Kidney (tissue), 14 donors: ENCODE measurements around the gene UBN1. TPM values are rescaled to one million over a fixed set of nuclear protein-coding genes. Genes with fewer than 3 reads are reported as not detected.

Source experiments
- DNase-seq, 5 donors: peaks; one replicate each; pipeline ENCODE4 v3.0.0-alpha.2; 2013 to 2020
- FAIRE-seq: peaks from 2 replicates; lab custom pipeline; 2012; peaks lifted over from hg19 to GRCh38; lab: Jason Lieb, UNC
- H3K27ac ChIP-seq, 2 donors: one replicate each; pipeline ENCODE4 v1.7.0; 2013; ENCODE audit warnings: low read depth in 2 of 2, low read length in 2 of 2, inconsistent platforms in 1 of 2
- H3K27me3 ChIP-seq: one replicate; pipeline ENCODE4 v1.7.1; 2013; ENCODE audit warnings: low read length, inconsistent platforms; ENCODE audit not compliant: control insufficient read depth, insufficient read depth
- H3K36me3 ChIP-seq, 3 donors: one replicate each; pipeline versions ENCODE4 v1.7.0 to v1.7.1; 2013; ENCODE audit warnings: low read length in 3 of 3, control low read depth in 1 of 3, inconsistent platforms in 1 of 3; ENCODE audit not compliant: insufficient read depth in 3 of 3, control insufficient read depth in 2 of 3
- H3K4me1 ChIP-seq, 3 donors: one replicate each; pipeline versions ENCODE4 v1.7.0 to v1.7.1; 2013; ENCODE audit warnings: low read length in 3 of 3, inconsistent platforms in 1 of 3, low read depth in 1 of 3; ENCODE audit not compliant: control insufficient read depth in 2 of 3, insufficient read depth in 2 of 3
- H3K4me3 ChIP-seq, 3 donors: one replicate each; pipeline versions ENCODE4 v1.7.0 to v1.8.1; 2013; ENCODE audit warnings: low read length in 3 of 3, control low read depth in 1 of 3, inconsistent platforms in 1 of 3
- H3K9ac ChIP-seq, 3 donors: one replicate each; pipeline versions ENCODE4 v1.7.0 to v1.7.1; 2013; ENCODE audit warnings: low read length in 3 of 3, control low read depth in 1 of 3, inconsistent platforms in 1 of 3
- H3K9me3 ChIP-seq, 3 donors: one replicate each; pipeline versions ENCODE4 v1.7.0 to v1.7.1; 2013; ENCODE audit warnings: low read length in 3 of 3, control low read depth in 1 of 3, inconsistent platforms in 1 of 3; ENCODE audit not compliant: control insufficient read depth in 2 of 3, insufficient read depth in 1 of 3
- CTCF ChIP-seq: IDR thresholded peaks from 3 replicates; pipeline ENCODE4 v1.5.1; 2012; ENCODE audit warnings: mild to moderate bottlenecking, moderate library complexity, borderline replicate concordance; ENCODE audit not compliant: insufficient read depth; ENCODE audit errors: extremely low read depth
- intact Hi-C: fragments of 100-400 bp; cut with DNase I; formaldehyde crosslinking; loops from one replicate; pipeline ENCODE4 v1.11.1; 2022
- polyA plus RNA-seq: library from polyadenylated mRNA; stranded (reverse); fragments of 350-450 nt; fragmentation: Illumina TruSeq; extraction: RNeasy Lipid Tissue Mini Kit (QIAGEN cat#74804); gene quantifications from one replicate; pipeline ENCODE4 v1.2.3, GENCODE V29; 2014; ENCODE audit warnings: low read depth, low replicate concordance; ENCODE audit not compliant: insufficient read depth
- total RNA-seq: library from RNA; stranded (reverse); fragmentation: NEBNext Ultra II Directional; extraction: Animal tissue kit (Norgen Biotek cat#: 25700); gene quantifications from one replicate; pipeline ENCODE4 v1.2.1, GENCODE V29; 2021
- donor health status: control.
- donor health status: control.
- donor health status: control.
- donor health status: control.
- donor health status: control.
- donor health status: DM: yes; HTN: yes; CAD: no.
- donor health status: Normal renal cell carcinoma (clear cell type).

The UBN1 gene
- total and polyA plus RNA-seq, 2 donors from 2014 or later, result 6.1 to 28.6 TPM

GRCh38 chr16:4915226-4915761 lies 68.0 kb downstream of the UBN1 start:
- H3K9me3 ChIP-seq, result no peaks in the 10 kb centered on the region
- no peak overlapping the region for H3K9ac ChIP-seq
- no peak for TF ChIP-seq CTCF
- no peaks in the 10 kb centered on the region for H3K27me3 ChIP-seq
- H3K4me3 ChIP-seq, result no peak overlapping the region
- no peaks in the 10 kb centered on the region for H3K4me1 ChIP-seq
- H3K36me3 ChIP-seq, result no peaks in the 10 kb centered on the region
- intact Hi-C loops, result no loop called here
- no peak for DNase-seq
- H3K27ac ChIP-seq, result no peak overlapping the region
- no peak for FAIRE-seq

GRCh38 chr16:4917117-4917516 lies 69.8 kb downstream of the UBN1 start:
- Histone ChIP-seq H3K27me3 (no peaks in the 10 kb centered on the region), H3K4me3 (no peak overlapping the region), H3K36me3 (no peaks in the 10 kb centered on the region), H3K9me3 (no peaks in the 10 kb centered on the region), H3K9ac (no peak overlapping the region), H3K27ac (no peak overlapping the region), H3K4me1 (no peaks in the 10 kb centered on the region)
- intact Hi-C loops, result no loop called here
- DNase-seq (no peak), FAIRE-seq (no peak)
- no peak for TF ChIP-seq CTCF

- Histone ChIP-seq H3K9ac (peak overlapping the region in 1 of 3 donors; percentile 3), H3K4me1 (no peaks in the 10 kb centered on the region), H3K4me3 (no peak overlapping the region), H3K9me3 (no peaks in the 10 kb centered on the region), H3K36me3 (no peaks in the 10 kb centered on the region), H3K27ac (no peak overlapping the region), H3K27me3 (no peaks in the 10 kb centered on the region)
- FAIRE-seq (no peak), DNase-seq (peak; percentile 88 to 93 (median 90))
- TF ChIP-seq CTCF, result no peak
- intact Hi-C loops, result no loop called here
Measured at GRCh38 chr16:4918781-4919251, 71.5 kb downstream of the UBN1 start.

- H3K4me3 ChIP-seq, result no peak overlapping the region
- no peaks in the 10 kb centered on the region for H3K36me3 ChIP-seq
- DNase-seq (no peak), FAIRE-seq (no peak)
- H3K4me1 ChIP-seq, result peaks cover 0 to 9% (median 4%) of the 10 kb centered on the region in 3 donors
- TF ChIP-seq CTCF, result no peak
- intact Hi-C loops, result no loop called here
- no peaks in the 10 kb centered on the region for H3K9me3 ChIP-seq
- no peak overlapping the region for H3K27ac ChIP-seq
- H3K9ac ChIP-seq, result no peak overlapping the region
- no peaks in the 10 kb centered on the region for H3K27me3 ChIP-seq
Measured at GRCh38 chr16:4920826-4921225, 73.5 kb downstream of the UBN1 start.
